HAP-1 (cell line): ENCODE data around the gene HTRA3.

ENCODE experiments used
- DNase-seq, 2 experiments: peaks; one replicate each; pipeline ENCODE4 v3.0.0-alpha.2; 2016 to 2020; ENCODE audit warnings: low spot score in 2 of 2
- H3K27me3 ChIP-seq: fragments of 250-450 bp; sonication (Bioruptor Pico); 2 replicates; pipeline ENCODE4 v1.5.1; 2020; ENCODE audit warnings: low read depth, mild to moderate bottlenecking, moderate library complexity
- H3K36me3 ChIP-seq: fragments of 250-450 bp; sonication (Bioruptor Pico); replicated peaks from 2 replicates; pipeline ENCODE4 v1.5.1; 2020; ENCODE audit warnings: mild to moderate bottlenecking
- H3K4me1 ChIP-seq: fragments of 250-450 bp; sonication (Bioruptor Pico); 2 replicates; pipeline ENCODE4 v1.5.1; 2020; ENCODE audit warnings: mild to moderate bottlenecking
- H3K4me3 ChIP-seq: fragments of 250-450 bp; sonication (Bioruptor Pico); 2 replicates; pipeline ENCODE4 v1.5.1; 2020; ENCODE audit warnings: mild to moderate bottlenecking, moderate library complexity
- H3K9me3 ChIP-seq: fragments of 250-450 bp; sonication (Bioruptor Pico); 2 replicates; pipeline ENCODE4 v1.5.1; 2020; ENCODE audit warnings: mild to moderate bottlenecking, moderate library complexity
- in situ Hi-C: fragments of 300-500 bp; cut with MboI; formaldehyde crosslinking; loops from 3 replicates; pipeline ENCODE4 v1.14.3; 2020; ENCODE audit warnings: low sequenced_read_pairs, inconsistent platforms, mixed read lengths

HTRA3 gene

DNA sequence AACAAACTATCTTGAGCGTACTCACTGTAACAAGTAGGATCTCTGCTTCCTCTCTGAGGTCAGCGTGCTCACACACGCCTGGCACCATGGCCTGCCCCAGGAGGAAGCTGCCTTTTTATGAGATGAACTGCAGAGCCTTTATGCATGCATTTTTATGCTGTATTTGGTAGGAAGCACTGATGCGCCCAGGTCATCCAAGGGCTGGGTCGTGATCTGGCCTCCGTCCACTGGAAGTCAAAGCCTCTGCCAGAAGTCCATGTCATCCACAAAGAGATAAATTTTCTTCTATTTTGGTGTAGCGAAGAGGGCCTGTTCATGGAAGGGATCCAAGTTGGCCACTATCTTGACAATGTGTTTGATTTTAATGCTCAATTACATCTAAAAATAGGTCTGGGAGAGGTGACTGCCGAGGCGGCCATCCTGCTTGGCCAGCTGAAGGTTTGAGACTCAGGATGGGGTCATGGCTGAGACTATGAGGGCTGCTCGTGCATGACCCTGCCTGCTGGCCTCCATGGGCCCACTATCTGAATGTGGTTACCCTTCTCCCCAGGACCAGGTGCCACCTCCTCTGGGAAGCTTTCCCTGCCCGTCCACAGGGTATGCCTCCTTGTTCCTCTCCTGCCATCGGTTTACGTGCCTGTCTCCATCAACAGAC lies 50.3 kb downstream of the HTRA3 start:
- in situ Hi-C loops = no loop called here
- DNase-seq = no peak

GRCh38 chr4:8320386-8320750 lies 50.8 kb downstream of the HTRA3 start:
- no peaks in the 10 kb centered on the region for H3K36me3 ChIP-seq
- DNase-seq = no peak
- no peaks in the 10 kb centered on the region for H3K27me3 ChIP-seq
- no peaks in the 10 kb centered on the region for H3K9me3 ChIP-seq
- in situ Hi-C loops = no loop called here
- no peak overlapping the region for H3K4me3 ChIP-seq
- H3K4me1 ChIP-seq = no peaks in the 10 kb centered on the region

More for the DNA sequence above, 50.3 kb downstream of the HTRA3 start:
- H3K4me3 ChIP-seq = no peak overlapping the region
- no peaks in the 10 kb centered on the region for H3K27me3 ChIP-seq
- no peaks in the 10 kb centered on the region for H3K4me1 ChIP-seq
- no peaks in the 10 kb centered on the region for H3K9me3 ChIP-seq
- no peaks in the 10 kb centered on the region for H3K36me3 ChIP-seq

- no peak overlapping the region for H3K4me3 ChIP-seq
- DNase-seq = no peak
- no peaks in the 10 kb centered on the region for H3K9me3 ChIP-seq
- no peaks in the 10 kb centered on the region for H3K27me3 ChIP-seq
- no peaks in the 10 kb centered on the region for H3K4me1 ChIP-seq
- no peaks in the 10 kb centered on the region for H3K36me3 ChIP-seq
- in situ Hi-C loops = no loop called here
These were observed 51.7 kb downstream of the HTRA3 start for GRCh38 chr4:8321220-8321619.

DNA sequence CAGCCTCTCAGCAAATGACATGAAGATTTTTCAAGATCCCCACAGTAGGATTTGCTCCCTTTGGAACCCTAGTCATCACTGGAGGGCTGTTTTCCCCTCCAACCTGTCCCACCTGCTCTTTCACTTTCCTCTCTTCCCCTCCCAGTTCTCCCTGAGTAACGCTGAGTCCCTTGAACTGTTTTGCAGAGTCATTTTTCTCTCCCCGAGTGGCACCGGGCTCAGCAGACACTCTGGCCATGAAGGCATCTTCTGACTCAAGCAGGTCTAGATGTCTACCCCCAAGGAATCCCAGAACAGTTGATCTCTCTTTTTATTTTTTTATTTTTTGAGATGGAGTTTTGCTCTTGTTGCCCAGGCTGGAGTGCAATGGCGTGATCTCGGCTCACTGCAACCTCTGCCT lies 52.2 kb downstream of the HTRA3 start:
- no peaks in the 10 kb centered on the region for H3K27me3 ChIP-seq
- no peaks in the 10 kb centered on the region for H3K36me3 ChIP-seq
- in situ Hi-C loops = no loop called here
- no peak for DNase-seq
- H3K4me1 ChIP-seq = no peaks in the 10 kb centered on the region
- H3K4me3 ChIP-seq = no peak overlapping the region
- no peaks in the 10 kb centered on the region for H3K9me3 ChIP-seq

DNA sequence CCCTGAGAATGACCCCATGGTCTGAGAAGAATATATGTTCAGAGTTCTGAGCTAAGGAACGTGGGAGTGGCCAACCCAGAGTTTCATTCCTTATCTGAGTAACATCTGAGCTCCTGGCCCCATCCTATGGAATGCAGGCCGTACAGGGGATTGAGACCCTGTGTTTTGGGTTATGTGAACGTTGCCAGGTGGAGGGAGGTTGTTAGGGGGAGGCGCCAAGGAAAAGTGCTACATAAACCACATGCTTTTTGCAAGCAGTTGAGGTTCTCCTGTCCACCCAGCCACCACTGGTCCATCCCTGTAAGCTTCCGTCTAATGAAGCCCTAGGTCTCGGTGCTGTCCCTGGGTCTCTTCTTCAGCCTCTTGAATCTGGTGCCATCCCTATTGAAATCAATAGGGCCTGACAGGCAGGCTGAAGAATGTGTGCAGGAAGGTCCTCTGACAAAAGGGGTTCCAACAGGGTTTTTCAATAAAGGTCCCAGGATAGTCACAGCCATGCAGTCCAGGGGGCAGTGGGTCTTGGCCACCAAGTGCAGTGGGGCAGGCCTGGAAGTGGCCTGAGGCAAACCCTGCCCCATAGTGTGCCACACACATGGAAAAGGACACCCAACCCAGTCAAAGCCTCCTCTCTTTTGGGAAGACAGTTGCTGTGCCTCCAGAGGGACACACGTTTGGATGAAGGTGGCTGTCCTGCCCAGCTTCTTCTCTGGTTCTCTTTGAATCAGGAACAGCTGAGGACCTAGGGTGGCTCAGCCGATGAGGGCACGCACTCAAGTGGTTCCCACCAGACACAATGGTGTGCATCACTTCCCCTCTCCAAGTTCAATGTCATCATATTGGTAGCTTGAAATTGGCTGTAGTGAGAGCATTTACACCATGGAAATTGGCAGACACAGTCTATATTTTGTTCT lies 53.5 kb downstream of the HTRA3 start:
- H3K9me3 ChIP-seq = no peaks in the 10 kb centered on the region
- no peaks in the 10 kb centered on the region for H3K36me3 ChIP-seq
- no peaks in the 10 kb centered on the region for H3K4me1 ChIP-seq
- no peaks in the 10 kb centered on the region for H3K27me3 ChIP-seq
- DNase-seq = no peak
- in situ Hi-C loops = no loop called here
- no peak overlapping the region for H3K4me3 ChIP-seq

DNA sequence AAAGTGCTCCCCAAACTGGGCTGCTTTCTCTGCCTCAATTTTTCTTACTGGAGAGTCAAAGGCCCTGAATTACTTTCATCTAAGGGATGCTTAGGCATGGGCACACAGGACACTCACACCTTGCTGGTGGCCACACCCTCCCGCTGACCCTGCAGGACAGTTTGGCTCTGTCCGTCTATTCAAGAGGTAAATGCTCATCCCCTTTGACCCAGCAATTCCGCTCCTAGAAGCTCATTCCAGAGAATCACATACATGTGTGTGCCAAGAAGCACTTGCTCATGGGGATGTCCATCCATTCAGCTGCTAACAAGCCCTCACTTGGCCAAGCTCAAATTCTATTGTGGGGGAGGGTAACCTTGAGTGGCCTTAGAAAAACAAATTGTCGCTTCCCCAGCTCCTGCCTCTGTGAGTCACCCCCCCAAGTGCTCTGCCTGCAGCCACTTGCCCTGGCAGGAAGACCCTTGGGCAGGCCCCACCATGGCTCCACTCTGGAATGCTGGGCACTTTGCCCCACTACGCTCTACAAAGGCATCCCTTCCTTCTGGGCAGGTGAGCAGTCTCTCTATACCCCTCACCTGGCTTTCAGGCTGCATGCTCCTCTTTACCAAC lies 54.5 kb downstream of the HTRA3 start:
- H3K9me3 ChIP-seq = no peaks in the 10 kb centered on the region
- H3K4me3 ChIP-seq = no peak overlapping the region
- no peaks in the 10 kb centered on the region for H3K4me1 ChIP-seq
- in situ Hi-C loops = no loop called here
- H3K36me3 ChIP-seq = no peaks in the 10 kb centered on the region
- no peak for DNase-seq
- H3K27me3 ChIP-seq = no peaks in the 10 kb centered on the region

DNA sequence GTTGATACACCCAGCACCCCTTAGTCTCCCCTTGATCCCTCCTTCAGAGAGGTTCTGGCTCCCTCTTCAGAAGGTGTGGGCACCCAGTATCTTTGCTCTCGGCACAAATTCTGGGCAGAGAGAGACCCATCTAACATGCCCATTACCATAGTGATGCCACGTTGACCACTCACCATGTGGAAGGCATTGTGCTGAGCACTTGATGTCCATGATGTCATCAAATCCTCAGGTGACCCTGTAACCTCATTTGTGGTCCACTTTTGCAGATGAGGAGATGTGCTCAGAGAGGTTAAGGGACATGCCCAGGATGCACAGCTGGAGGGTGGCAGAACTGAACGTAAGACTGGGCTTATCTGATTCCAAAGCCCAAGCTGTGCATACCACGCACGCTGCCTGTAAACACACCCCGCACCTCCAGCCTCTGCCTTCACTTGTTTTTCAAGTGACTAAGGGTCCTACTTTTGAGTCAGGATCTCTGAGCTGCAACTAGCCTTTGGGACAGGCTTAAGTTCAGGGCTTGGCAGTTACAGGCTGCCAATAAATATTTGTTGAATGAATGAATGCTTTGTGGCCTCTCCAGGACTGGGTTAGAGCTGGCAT lies 55.2 kb downstream of the HTRA3 start:
- Histone ChIP-seq H3K4me1 (no peaks in the 10 kb centered on the region), H3K4me3 (no peak overlapping the region), H3K9me3 (no peaks in the 10 kb centered on the region), H3K27me3 (no peaks in the 10 kb centered on the region), H3K36me3 (no peaks in the 10 kb centered on the region)
- DNase-seq = no peak
- in situ Hi-C loops = no loop called here

DNA sequence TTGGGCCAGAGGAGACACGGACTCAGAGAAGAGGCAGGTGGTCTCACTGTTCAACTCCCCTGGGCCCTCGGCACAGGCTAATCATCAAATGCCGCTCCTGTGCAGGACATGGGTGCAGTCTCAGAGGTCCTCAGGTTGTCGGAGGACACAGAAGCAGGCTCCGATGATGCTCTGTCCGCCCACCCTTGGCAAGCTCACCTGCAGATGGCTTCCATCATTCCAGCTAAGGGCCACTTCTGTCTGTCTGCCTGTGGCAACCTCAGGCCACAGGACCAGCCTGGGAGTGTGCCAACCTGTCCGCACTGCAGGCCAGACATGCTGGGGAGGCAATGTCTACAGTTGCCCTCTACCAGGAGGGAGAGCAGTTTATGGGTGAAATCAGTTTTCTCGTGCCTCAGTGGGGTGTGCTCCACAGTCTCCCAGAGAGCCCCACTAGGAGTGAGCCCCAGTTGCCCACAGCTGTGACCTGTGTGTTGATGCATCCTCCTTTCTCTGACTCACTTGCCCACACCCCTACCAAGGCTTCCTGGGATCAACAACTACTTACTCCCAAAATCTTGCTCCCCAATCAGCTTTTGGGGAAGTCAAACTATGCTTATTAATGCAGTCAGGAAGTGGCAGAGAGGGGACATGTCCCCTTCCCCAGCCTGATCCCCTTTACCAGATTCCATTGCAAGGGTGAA lies 55.9 kb downstream of the HTRA3 start:
- Histone ChIP-seq H3K9me3 (no peaks in the 10 kb centered on the region), H3K36me3 (no peaks in the 10 kb centered on the region), H3K4me1 (no peaks in the 10 kb centered on the region), H3K27me3 (no peaks in the 10 kb centered on the region), H3K4me3 (no peak overlapping the region)
- in situ Hi-C loops = no loop called here
- DNase-seq = no peak

- in situ Hi-C loops = no loop called here
- Histone ChIP-seq H3K4me3 (no peak overlapping the region), H3K4me1 (no peaks in the 10 kb centered on the region), H3K27me3 (no peaks in the 10 kb centered on the region), H3K36me3 (no peaks in the 10 kb centered on the region), H3K9me3 (no peaks in the 10 kb centered on the region)
- DNase-seq = no peak
These were observed 56.7 kb downstream of the HTRA3 start for GRCh38 chr4:8326206-8326605.

DNA sequence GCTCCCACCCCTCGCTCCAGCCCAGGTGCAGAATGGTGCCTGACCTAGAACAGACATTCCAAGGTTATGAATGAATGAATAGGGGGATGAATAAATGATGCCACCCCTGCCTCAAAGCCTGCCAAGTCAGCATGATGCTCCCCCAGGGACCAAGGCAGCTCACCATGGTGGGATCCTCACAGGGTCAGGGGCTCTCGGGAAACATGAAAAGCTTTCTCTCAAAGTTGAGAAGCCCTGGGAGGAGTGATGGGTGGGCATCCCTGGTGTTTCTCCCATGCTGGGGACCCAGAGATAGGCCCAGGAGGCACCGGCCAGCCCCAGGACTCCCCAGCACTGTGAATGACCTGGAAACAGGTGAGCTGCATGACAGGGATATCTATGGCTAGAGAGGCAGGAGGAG lies 58.9 kb downstream of the HTRA3 start:
- in situ Hi-C loops = no loop called here
- no peaks in the 10 kb centered on the region for H3K4me1 ChIP-seq
- H3K9me3 ChIP-seq = no peaks in the 10 kb centered on the region
- no peaks in the 10 kb centered on the region for H3K27me3 ChIP-seq
- no peaks in the 10 kb centered on the region for H3K36me3 ChIP-seq
- DNase-seq = no peak
- no peak overlapping the region for H3K4me3 ChIP-seq

- no peak overlapping the region for H3K4me3 ChIP-seq
- in situ Hi-C loops = no loop called here
- H3K27me3 ChIP-seq = no peaks in the 10 kb centered on the region
- no peaks in the 10 kb centered on the region for H3K4me1 ChIP-seq
- no peak for DNase-seq
- no peaks in the 10 kb centered on the region for H3K9me3 ChIP-seq
- H3K36me3 ChIP-seq = no peaks in the 10 kb centered on the region
These were observed 59.5 kb downstream of the HTRA3 start for GRCh38 chr4:8328866-8329559.

DNA sequence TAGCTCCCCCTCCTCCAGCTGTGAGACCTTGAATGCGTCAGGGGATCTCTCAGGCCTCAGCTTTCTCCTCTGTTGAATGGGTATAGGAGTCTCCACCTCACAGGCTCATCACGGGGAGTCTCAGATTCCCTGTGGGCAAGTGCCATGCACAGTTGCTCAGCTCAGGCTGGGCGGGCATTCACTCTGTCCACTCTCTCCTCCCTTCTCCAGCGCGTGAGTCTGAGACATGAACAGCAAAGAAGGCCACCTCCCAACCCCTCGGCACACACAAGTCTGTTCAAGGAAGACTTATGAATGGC lies 60.0 kb downstream of the HTRA3 start:
- in situ Hi-C loops = no loop called here
- Histone ChIP-seq H3K27me3 (no peaks in the 10 kb centered on the region), H3K36me3 (no peaks in the 10 kb centered on the region), H3K4me3 (no peak overlapping the region), H3K4me1 (no peaks in the 10 kb centered on the region), H3K9me3 (no peaks in the 10 kb centered on the region)
- no peak for DNase-seq
